ENCODE measurements around the gene DEXI. TPM values are rescaled to one million over a fixed set of nuclear protein-coding genes. Genes with fewer than 3 reads are reported as not detected.

The DEXI gene
- total RNA-seq, 1 donor from 2014 or later, result 35.8 TPM

- peak overlapping the region; percentile 90 for H3K4me3 Mint-ChIP-seq (ENCODE audit: unreplicated experiment)
- no peak for DNase-seq (ENCODE audit: extremely low spot score, unreplicated experiment)
- H3K27ac Mint-ChIP-seq (ENCODE audit: unreplicated experiment), result peak overlapping the region; percentile 63
- TF ChIP-seq CTCF (IDR thresholded peaks at IDR 0.05), result no peak
- no peaks in the 10 kb centered on the region for H3K27me3 Mint-ChIP-seq (ENCODE audit: unreplicated experiment)
- H3K36me3 Mint-ChIP-seq (ENCODE audit: unreplicated experiment), result no peaks in the 10 kb centered on the region
- H3K4me1 Mint-ChIP-seq (ENCODE audit: unreplicated experiment), result peaks cover 50% of the 10 kb centered on the region
- no peaks in the 10 kb centered on the region for H3K9me3 Mint-ChIP-seq (ENCODE audit: unreplicated experiment)
Measured at GRCh38 chr16:10941127-10941933, 938 bp downstream of the DEXI start.

- peak overlapping the region; percentile 90 for H3K4me3 Mint-ChIP-seq (ENCODE audit: unreplicated experiment)
- no peaks in the 10 kb centered on the region for H3K9me3 Mint-ChIP-seq (ENCODE audit: unreplicated experiment)
- no peak overlapping the region for H3K27ac Mint-ChIP-seq (ENCODE audit: unreplicated experiment)
- DNase-seq (ENCODE audit: extremely low spot score, unreplicated experiment), result no peak
- no peak for TF ChIP-seq CTCF (IDR thresholded peaks at IDR 0.05)
- no peaks in the 10 kb centered on the region for H3K36me3 Mint-ChIP-seq (ENCODE audit: unreplicated experiment)
- H3K27me3 Mint-ChIP-seq (ENCODE audit: unreplicated experiment), result no peaks in the 10 kb centered on the region
- H3K4me1 Mint-ChIP-seq (ENCODE audit: unreplicated experiment), result peaks cover 43% of the 10 kb centered on the region
Measured at GRCh38 chr16:10940501-10941079, 1.7 kb downstream of the DEXI start.

GRCh38 chr16:10939649-10940234 lies 2.5 kb downstream of the DEXI start:
- H3K27me3 Mint-ChIP-seq (ENCODE audit: unreplicated experiment), result no peaks in the 10 kb centered on the region

GRCh38 chr16:10938796-10939648 lies 3.2 kb downstream of the DEXI start:
- TF ChIP-seq CTCF (IDR thresholded peaks at IDR 0.05), result no peak
- H3K4me1 Mint-ChIP-seq (ENCODE audit: unreplicated experiment), result peaks cover 34% of the 10 kb centered on the region
- H3K9me3 Mint-ChIP-seq (ENCODE audit: unreplicated experiment), result no peaks in the 10 kb centered on the region
- no peak for DNase-seq (ENCODE audit: extremely low spot score, unreplicated experiment)
- no peaks in the 10 kb centered on the region for H3K36me3 Mint-ChIP-seq (ENCODE audit: unreplicated experiment)
- H3K27ac Mint-ChIP-seq (ENCODE audit: unreplicated experiment), result no peak overlapping the region
- H3K27me3 Mint-ChIP-seq (ENCODE audit: unreplicated experiment), result no peaks in the 10 kb centered on the region
- no peak overlapping the region for H3K4me3 Mint-ChIP-seq (ENCODE audit: unreplicated experiment)

More at GRCh38 chr16:10939649-10940234, 2.5 kb downstream of the DEXI start:
- no peaks in the 10 kb centered on the region for H3K36me3 Mint-ChIP-seq (ENCODE audit: unreplicated experiment)
- peak overlapping the region; percentile 90 for H3K4me3 Mint-ChIP-seq (ENCODE audit: unreplicated experiment)
- peaks cover 36% of the 10 kb centered on the region for H3K4me1 Mint-ChIP-seq (ENCODE audit: unreplicated experiment)
- no peak for TF ChIP-seq CTCF (IDR thresholded peaks at IDR 0.05)
- H3K27ac Mint-ChIP-seq (ENCODE audit: unreplicated experiment), result no peak overlapping the region
- no peaks in the 10 kb centered on the region for H3K9me3 Mint-ChIP-seq (ENCODE audit: unreplicated experiment)
- DNase-seq (ENCODE audit: extremely low spot score, unreplicated experiment), result no peak
